ENCODE measurements around the gene TBC1D9. TPM values are rescaled to one million over a fixed set of nuclear protein-coding genes. Genes with fewer than 3 reads are reported as not detected.

The TBC1D9 gene
- total RNA-seq, 1 donor from 2014 or later: 36.4 TPM

DNA sequence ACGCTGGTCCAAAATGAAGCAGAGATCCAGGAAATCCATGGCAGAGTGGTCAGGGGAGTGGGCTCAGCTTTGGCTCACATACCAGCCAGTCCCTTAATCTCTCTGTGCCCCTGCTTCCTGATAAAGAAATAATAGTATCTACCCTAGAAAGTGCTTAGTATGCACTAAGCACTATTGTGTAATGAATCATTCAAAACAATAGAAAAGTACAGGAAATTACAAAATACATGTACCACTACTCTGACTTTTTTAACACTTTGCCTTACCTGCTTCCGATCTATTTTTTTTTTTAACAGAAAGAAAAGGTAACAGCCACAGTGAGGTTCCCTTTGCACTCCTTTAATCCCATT is 49.9 kb downstream of the TBC1D9 start:
- peaks cover 6% of the 10 kb centered on the region for H3K36me3 Mint-ChIP-seq (ENCODE audit: insufficient read depth)
- H3K4me3 Mint-ChIP-seq (ENCODE audit: low read depth): no peak overlapping the region
- peak overlapping the region; percentile 67 for H3K27ac Mint-ChIP-seq
- H3K4me1 Mint-ChIP-seq (ENCODE audit: low read depth): peaks cover 27% of the 10 kb centered on the region
- H3K9me3 Mint-ChIP-seq (ENCODE audit: low read depth): peaks cover 8% of the 10 kb centered on the region
- TF ChIP-seq, protein P1, sequence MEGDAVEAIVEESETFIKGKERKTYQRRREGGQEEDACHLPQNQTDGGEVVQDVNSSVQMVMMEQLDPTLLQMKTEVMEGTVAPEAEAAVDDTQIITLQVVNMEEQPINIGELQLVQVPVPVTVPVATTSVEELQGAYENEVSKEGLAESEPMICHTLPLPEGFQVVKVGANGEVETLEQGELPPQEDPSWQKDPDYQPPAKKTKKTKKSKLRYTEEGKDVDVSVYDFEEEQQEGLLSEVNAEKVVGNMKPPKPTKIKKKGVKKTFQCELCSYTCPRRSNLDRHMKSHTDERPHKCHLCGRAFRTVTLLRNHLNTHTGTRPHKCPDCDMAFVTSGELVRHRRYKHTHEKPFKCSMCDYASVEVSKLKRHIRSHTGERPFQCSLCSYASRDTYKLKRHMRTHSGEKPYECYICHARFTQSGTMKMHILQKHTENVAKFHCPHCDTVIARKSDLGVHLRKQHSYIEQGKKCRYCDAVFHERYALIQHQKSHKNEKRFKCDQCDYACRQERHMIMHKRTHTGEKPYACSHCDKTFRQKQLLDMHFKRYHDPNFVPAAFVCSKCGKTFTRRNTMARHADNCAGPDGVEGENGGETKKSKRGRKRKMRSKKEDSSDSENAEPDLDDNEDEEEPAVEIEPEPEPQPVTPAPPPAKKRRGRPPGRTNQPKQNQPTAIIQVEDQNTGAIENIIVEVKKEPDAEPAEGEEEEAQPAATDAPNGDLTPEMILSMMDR (IDR thresholded peaks at IDR 0.05; ENCODE audit: unreplicated experiment): no peak
- no peak for DNase-seq (ENCODE audit: low spot score, unreplicated experiment)
- H3K27me3 Mint-ChIP-seq: no peaks in the 10 kb centered on the region

DNA sequence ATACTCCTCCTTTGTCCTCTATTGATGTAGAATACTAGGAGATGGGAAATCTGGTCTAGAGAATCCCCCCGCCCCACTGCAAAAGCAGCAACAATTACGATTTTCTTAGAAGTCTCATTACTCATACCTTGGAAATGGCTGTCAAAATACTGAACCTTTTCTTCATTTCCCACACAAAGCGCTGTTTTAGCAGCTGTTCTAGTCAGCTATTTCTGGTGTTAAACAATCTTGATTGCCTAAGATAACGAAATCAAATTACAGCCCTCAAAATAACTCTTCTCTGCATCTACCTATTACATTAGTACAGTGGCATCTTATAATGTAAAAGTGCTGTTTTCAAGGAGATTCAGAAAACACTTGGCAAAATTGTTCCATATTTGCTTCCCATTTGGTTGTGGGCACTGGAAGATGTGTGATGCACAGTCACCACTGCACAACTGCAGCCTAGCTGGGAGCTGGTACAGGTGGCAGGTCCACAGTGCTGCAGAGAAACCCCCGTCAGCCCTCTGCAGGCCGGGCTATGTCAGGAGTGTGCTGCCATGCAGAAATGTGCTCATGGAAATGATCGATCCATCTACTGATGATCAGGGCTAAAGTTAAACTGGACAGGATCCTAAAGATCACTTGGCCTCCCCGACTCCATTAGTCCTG is 50.4 kb downstream of the TBC1D9 start:
- H3K27me3 Mint-ChIP-seq: no peaks in the 10 kb centered on the region
- peaks cover 10% of the 10 kb centered on the region for H3K36me3 Mint-ChIP-seq (ENCODE audit: insufficient read depth)
- TF ChIP-seq, protein P1 (IDR thresholded peaks at IDR 0.05; ENCODE audit: unreplicated experiment): no peak
- peaks cover 24% of the 10 kb centered on the region for H3K4me1 Mint-ChIP-seq (ENCODE audit: low read depth)
- H3K9me3 Mint-ChIP-seq (ENCODE audit: low read depth): peaks cover 8% of the 10 kb centered on the region
- no peak overlapping the region for H3K4me3 Mint-ChIP-seq (ENCODE audit: low read depth)
- H3K27ac Mint-ChIP-seq: peak overlapping the region; percentile 10
- no peak for DNase-seq (ENCODE audit: low spot score, unreplicated experiment)

DNA sequence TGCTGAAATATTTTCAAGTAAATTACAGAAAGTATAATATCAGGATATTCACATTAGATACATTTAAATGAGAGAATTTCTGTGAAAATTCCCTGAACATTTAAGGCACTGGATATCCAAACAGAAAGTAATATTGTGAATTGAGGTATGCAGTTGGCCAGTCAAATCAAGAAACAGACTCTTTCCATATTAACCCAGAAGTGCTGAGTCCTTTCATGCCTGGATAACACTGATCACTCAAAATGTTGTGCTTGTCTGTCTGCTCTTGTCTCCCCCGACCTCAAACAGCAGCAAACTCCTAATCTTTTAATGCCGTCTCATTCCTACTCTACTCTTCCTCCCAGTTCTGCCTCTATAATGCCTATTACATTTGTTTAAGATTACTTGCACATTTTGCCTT is 51.2 kb downstream of the TBC1D9 start:
- Mint-ChIP-seq H3K27me3 (no peaks in the 10 kb centered on the region), H3K36me3 (ENCODE audit: insufficient read depth) (peaks cover 13% of the 10 kb centered on the region), H3K4me3 (ENCODE audit: low read depth) (no peak overlapping the region), H3K9me3 (ENCODE audit: low read depth) (peaks cover 8% of the 10 kb centered on the region), H3K4me1 (ENCODE audit: low read depth) (peaks cover 22% of the 10 kb centered on the region), H3K27ac (no peak overlapping the region)
- DNase-seq (ENCODE audit: low spot score, unreplicated experiment): no peak
- TF ChIP-seq, protein P1 (IDR thresholded peaks at IDR 0.05; ENCODE audit: unreplicated experiment): no peak

DNA sequence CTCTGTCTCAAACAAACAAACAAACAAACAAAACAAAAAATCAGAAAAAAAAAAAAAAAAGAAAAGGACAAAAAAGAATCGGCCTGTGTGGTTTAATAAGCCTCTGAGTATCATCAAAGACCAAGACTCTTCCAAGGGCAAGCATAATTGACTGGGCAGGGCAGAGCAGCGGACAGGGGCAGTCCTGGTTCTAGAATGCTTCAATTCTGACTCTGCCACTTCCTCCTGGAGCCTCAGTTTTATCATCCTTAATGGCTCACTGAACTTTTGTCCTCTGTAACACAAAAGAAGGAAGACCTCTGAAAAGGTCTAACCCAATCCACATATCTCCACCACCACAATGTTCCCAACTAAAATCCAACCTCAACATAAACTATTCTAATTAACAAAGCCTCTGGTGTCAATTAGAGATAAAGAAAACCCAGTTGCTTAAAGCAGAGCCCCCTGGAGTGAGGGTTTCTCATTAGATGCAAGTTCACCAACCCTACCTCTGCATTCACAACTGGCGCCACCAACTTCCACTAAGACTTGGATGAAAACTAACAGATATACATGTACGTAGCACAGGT is 51.7 kb downstream of the TBC1D9 start:
- Mint-ChIP-seq H3K36me3 (ENCODE audit: insufficient read depth) (peaks cover 15% of the 10 kb centered on the region), H3K9me3 (ENCODE audit: low read depth) (peaks cover 8% of the 10 kb centered on the region), H3K27ac (no peak overlapping the region), H3K4me1 (ENCODE audit: low read depth) (peaks cover 22% of the 10 kb centered on the region), H3K27me3 (no peaks in the 10 kb centered on the region), H3K4me3 (ENCODE audit: low read depth) (no peak overlapping the region)
- no peak for DNase-seq (ENCODE audit: low spot score, unreplicated experiment)
- TF ChIP-seq, protein P1 (IDR thresholded peaks at IDR 0.05; ENCODE audit: unreplicated experiment): no peak

DNA sequence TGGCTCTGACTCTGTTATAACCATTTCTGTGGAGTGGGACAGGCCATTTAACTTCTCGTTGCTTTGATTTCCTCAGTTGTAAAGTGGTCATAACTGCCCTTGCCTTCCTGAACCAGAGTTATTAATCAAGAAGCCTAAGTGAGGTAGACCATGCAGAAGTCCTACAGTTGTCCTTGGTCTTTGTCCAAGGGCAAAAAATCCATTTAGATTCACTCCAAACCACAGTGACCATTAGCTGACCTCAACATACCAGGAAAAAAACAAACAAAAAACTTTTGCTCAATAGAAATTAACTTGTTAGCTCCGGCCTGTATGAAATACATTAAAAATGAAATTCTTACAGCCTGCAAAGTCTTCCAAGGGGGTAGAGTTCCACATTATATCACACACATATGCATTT is 52.7 kb downstream of the TBC1D9 start:
- no peak for DNase-seq (ENCODE audit: low spot score, unreplicated experiment)
- Mint-ChIP-seq H3K36me3 (ENCODE audit: insufficient read depth) (peaks cover 17% of the 10 kb centered on the region), H3K4me3 (ENCODE audit: low read depth) (no peak overlapping the region), H3K4me1 (ENCODE audit: low read depth) (peaks cover 25% of the 10 kb centered on the region), H3K27me3 (no peaks in the 10 kb centered on the region), H3K9me3 (ENCODE audit: low read depth) (peaks cover 8% of the 10 kb centered on the region), H3K27ac (no peak overlapping the region)
- TF ChIP-seq, protein P1 (IDR thresholded peaks at IDR 0.05; ENCODE audit: unreplicated experiment): no peak

Data from progenitor cell of endocrine pancreas (in vitro differentiated cells).